Caco-2 (cell line): ENCODE data around the gene ASPG. TPM values are rescaled to one million over a fixed set of nuclear protein-coding genes. Genes with fewer than 3 reads are reported as not detected.

ENCODE experiments used
- BruUV-seq: library from RNA; stranded (reverse); fragments of 400-500 nt; replicated peaks from 2 replicates; lab custom pipeline; 2021; lab: Mats Ljungman, UMichigan
- CTCF ChIA-PET: fragments of 300-600 bp; sonication (Branson Sonifier 250); formaldehyde crosslinking; loops from one replicate; lab custom pipeline; 2022; ENCODE audit warnings: antibody characterized with exemption; lab: Charles Lee
- POLR2A ChIA-PET: fragments of 300-600 bp; sonication (Branson Sonifier 250); formaldehyde crosslinking; loops from one replicate; lab custom pipeline; 2022; ENCODE audit warnings: antibody characterized with exemption; lab: Charles Lee
- DNase-seq, 2 experiments: peaks; one replicate each; pipeline versions ENCODE4 v3.0.0 to v3.0.0-alpha.2; 2020 to 2022
- H3K27me3 ChIP-seq: replicated peaks from 2 replicates; pipeline ENCODE4 v1.6.0; 2011; ENCODE audit warnings: low read length; ENCODE audit not compliant: control insufficient read depth, insufficient read depth
- H3K36me3 ChIP-seq: 2 replicates; pipeline ENCODE4 v1.5.1; 2011; ENCODE audit warnings: low read length; ENCODE audit not compliant: control insufficient read depth, insufficient read depth
- H3K4me1 ChIP-seq: fragments of 250-450 bp; sonication (Bioruptor Pico); 2 replicates; pipeline ENCODE4 v1.5.1; 2020; ENCODE audit warnings: mild to moderate bottlenecking
- H3K4me3 ChIP-seq: 2 replicates; pipeline ENCODE4 v1.5.1; 2011; ENCODE audit warnings: low read depth, mild to moderate bottlenecking, control low read depth, low read length
- H3K9me3 ChIP-seq: fragments of 250-450 bp; sonication (Bioruptor Pico); 2 replicates; pipeline ENCODE4 v1.5.1; 2020; ENCODE audit warnings: mild to moderate bottlenecking, moderate library complexity
- H3K27ac Mint-ChIP-seq: one replicate; pipeline ENCODE4 v1.8.0; 2022; ENCODE audit warnings: mixed read lengths; ENCODE audit not compliant: unreplicated experiment
- H3K27me3 Mint-ChIP-seq: one replicate; pipeline ENCODE4 v1.8.0; 2022; ENCODE audit warnings: mixed read lengths; ENCODE audit not compliant: insufficient read depth, unreplicated experiment
- H3K36me3 Mint-ChIP-seq: one replicate; pipeline ENCODE4 v1.8.0; 2022; ENCODE audit warnings: mild to moderate bottlenecking, mixed read lengths; ENCODE audit not compliant: insufficient read depth, unreplicated experiment
- H3K4me1 Mint-ChIP-seq: one replicate; pipeline ENCODE4 v1.8.0; 2022; ENCODE audit warnings: low read depth, mixed read lengths; ENCODE audit not compliant: unreplicated experiment
- H3K4me3 Mint-ChIP-seq: one replicate; pipeline ENCODE4 v1.8.0; 2022; ENCODE audit warnings: mild to moderate bottlenecking, moderate library complexity, mixed read lengths; ENCODE audit not compliant: unreplicated experiment
- H3K9me3 Mint-ChIP-seq: one replicate; pipeline ENCODE4 v1.8.0; 2022; ENCODE audit warnings: mixed read lengths; ENCODE audit not compliant: unreplicated experiment
- intact Hi-C: fragments of 100-400 bp; cut with micrococcal nuclease; formaldehyde crosslinking; loops from one replicate; pipeline ENCODE4 v1.10.0; 2022; ENCODE audit not compliant: unreplicated experiment
- total RNA-seq: library from RNA; stranded (reverse); gene quantifications from 2 replicates; pipeline ENCODE4 v1.2.3, GENCODE V29; 2022
- TF ChIP-seq, protein P1 (sequence below), 2 experiments: fragments of 200-600 bp in 1 of 2; IDR thresholded peaks; 1 replicate in 1 of 2; 2 replicates in 1 of 2; pipeline versions ENCODE4 v1.5.1 to v1.8.0; 2011 to 2022; ENCODE audit warnings: antibody characterized with exemption in 1 of 2, control low read depth in 1 of 2, inconsistent platforms in 1 of 2, low read depth in 1 of 2, low read length in 1 of 2, mild to moderate bottlenecking in 1 of 2, moderate library complexity in 1 of 2; ENCODE audit not compliant: insufficient read depth in 1 of 2, severe bottlenecking in 1 of 2, unreplicated experiment in 1 of 2

Gene ASPG
- total RNA-seq, 1 experiment from 2014 or later: not detected

DNA sequence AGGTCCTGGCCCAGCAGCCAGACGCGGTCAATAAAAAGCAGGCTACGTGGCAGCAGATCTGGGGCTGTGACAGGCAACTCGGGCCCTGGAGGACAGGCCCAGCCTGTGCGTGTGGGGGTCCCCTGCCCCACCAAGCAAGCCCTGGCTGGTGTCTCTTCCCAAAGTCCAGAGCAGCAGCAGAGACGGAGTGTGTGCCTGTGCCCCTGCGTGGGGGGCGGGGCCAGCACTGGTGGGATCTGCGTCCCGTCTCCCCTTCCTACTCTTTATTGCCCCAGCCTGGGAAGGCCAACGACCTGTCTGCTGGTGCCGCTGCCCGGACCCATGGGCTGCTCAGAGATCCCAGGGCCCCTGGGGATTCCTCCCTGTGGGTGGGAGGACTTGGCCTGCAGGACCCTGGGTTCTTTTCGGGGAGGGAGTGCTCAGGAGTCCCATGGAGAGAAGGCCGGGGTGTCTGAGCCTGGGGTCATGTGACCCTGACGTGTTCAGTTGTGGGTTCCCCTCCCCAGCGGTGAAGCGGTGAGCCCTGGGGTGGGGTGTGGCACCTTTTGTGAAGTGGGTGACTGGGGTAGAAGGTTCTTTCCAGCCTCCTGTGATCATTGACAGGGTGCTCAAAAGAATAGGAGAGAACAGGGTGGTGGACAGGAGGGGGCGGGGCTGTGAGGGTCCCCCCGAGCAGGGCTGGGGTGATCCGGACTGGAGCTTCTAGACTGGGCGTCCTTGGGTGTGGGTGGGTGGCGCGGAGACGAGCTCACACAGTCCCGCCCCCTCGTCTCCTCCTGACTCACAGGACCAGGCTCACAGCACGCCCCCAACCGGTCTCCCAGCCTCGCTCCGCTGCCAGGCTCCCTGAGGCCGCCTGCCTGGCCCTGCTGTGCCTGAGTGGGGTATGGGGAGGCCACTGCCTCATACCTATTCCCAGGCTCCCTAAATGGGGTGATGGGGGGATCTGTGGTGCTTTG lies 22.4 kb downstream of the ASPG start:
- no peak overlapping the region for H3K4me3 ChIP-seq
- H3K4me1 ChIP-seq: no peaks in the 10 kb centered on the region
- no peaks in the 10 kb centered on the region for H3K9me3 Mint-ChIP-seq
- POLR2A ChIA-PET: no interaction called here
- H3K27ac Mint-ChIP-seq: no peak overlapping the region
- H3K27me3 Mint-ChIP-seq: no peaks in the 10 kb centered on the region
- H3K36me3 ChIP-seq: no peaks in the 10 kb centered on the region
- BruUV-seq: no TSS peak
- H3K27me3 ChIP-seq: no peaks in the 10 kb centered on the region
- intact Hi-C loops: no loop called here
- peaks cover 9% of the 10 kb centered on the region for H3K36me3 Mint-ChIP-seq
- TF ChIP-seq, protein P1, sequence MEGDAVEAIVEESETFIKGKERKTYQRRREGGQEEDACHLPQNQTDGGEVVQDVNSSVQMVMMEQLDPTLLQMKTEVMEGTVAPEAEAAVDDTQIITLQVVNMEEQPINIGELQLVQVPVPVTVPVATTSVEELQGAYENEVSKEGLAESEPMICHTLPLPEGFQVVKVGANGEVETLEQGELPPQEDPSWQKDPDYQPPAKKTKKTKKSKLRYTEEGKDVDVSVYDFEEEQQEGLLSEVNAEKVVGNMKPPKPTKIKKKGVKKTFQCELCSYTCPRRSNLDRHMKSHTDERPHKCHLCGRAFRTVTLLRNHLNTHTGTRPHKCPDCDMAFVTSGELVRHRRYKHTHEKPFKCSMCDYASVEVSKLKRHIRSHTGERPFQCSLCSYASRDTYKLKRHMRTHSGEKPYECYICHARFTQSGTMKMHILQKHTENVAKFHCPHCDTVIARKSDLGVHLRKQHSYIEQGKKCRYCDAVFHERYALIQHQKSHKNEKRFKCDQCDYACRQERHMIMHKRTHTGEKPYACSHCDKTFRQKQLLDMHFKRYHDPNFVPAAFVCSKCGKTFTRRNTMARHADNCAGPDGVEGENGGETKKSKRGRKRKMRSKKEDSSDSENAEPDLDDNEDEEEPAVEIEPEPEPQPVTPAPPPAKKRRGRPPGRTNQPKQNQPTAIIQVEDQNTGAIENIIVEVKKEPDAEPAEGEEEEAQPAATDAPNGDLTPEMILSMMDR (IDR thresholded peaks at IDR 0.05; ENCODE audit: insufficient read depth in 1 of 2, low read depth in 1 of 2, low read length in 1 of 2, severe bottlenecking in 1 of 2, unreplicated experiment in 1 of 2): no peak
- no peak overlapping the region for H3K4me3 Mint-ChIP-seq
- peak in 1 of 2 experiments; percentile 33 for DNase-seq
- H3K9me3 ChIP-seq: no peaks in the 10 kb centered on the region
- no peaks in the 10 kb centered on the region for H3K4me1 Mint-ChIP-seq
- CTCF ChIA-PET: no interaction called here

DNA sequence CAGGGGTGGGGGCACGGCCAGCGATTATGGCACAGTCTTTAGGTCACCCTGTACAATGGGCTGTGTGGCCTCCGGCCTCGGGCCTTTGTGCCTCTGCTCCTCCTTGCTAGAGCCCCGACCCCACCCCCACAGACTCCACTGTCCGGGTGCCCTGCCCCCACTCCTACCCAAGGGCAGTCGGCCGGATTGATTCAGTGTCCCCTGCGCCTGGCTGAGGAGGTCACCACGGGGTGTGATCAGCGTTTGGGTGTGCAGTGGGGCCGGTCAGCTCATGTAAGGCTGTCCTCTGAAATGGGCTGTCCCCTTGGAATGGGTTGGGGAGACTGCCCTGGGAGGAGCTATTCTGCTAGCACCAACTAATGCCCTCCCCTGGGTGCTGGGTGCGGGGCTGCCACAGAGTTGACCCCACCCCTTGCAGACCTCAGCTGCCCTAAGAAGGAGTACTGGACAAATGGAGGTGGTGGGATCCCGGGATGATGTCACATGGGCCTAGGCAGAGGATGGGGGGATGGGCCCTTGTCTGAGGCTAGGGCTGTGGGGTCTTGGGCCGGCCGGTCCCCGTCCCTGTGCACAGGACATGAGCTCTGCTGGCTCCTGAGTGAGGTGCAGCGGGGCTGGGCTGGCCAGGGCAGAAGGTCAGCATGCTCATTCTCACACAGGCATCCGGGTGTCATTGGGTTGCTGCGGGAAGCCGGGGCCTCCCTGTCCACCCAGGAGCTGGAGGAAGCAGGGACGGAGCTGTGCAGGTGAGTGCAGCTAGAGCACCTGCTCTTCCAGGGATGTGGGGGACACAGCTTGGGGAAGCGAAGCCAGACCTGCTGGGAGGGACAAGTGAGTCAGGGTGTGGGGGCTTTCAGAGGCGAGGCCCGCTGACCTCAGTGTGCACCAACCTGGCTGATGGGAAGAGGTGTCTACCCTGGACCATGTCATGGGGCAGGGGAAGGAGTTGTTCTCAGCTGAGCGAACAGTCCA lies 23.4 kb downstream of the ASPG start:
- no TSS peak for BruUV-seq
- intact Hi-C loops: no loop called here
- Histone ChIP-seq H3K27me3 (no peaks in the 10 kb centered on the region), H3K4me1 (no peaks in the 10 kb centered on the region), H3K36me3 (no peaks in the 10 kb centered on the region), H3K9me3 (no peaks in the 10 kb centered on the region), H3K4me3 (no peak overlapping the region)
- H3K4me3 Mint-ChIP-seq: no peak overlapping the region
- CTCF ChIA-PET: no interaction called here
- POLR2A ChIA-PET: no interaction called here
- no peak overlapping the region for H3K27ac Mint-ChIP-seq
- H3K27me3 Mint-ChIP-seq: no peaks in the 10 kb centered on the region
- peaks cover 9% of the 10 kb centered on the region for H3K36me3 Mint-ChIP-seq
- no peaks in the 10 kb centered on the region for H3K4me1 Mint-ChIP-seq
- DNase-seq: peak in 1 of 2 experiments; percentile 35
- TF ChIP-seq, protein P1 (IDR thresholded peaks at IDR 0.05; ENCODE audit: insufficient read depth in 1 of 2, low read depth in 1 of 2, low read length in 1 of 2, severe bottlenecking in 1 of 2, unreplicated experiment in 1 of 2): no peak
- no peaks in the 10 kb centered on the region for H3K9me3 Mint-ChIP-seq

DNA sequence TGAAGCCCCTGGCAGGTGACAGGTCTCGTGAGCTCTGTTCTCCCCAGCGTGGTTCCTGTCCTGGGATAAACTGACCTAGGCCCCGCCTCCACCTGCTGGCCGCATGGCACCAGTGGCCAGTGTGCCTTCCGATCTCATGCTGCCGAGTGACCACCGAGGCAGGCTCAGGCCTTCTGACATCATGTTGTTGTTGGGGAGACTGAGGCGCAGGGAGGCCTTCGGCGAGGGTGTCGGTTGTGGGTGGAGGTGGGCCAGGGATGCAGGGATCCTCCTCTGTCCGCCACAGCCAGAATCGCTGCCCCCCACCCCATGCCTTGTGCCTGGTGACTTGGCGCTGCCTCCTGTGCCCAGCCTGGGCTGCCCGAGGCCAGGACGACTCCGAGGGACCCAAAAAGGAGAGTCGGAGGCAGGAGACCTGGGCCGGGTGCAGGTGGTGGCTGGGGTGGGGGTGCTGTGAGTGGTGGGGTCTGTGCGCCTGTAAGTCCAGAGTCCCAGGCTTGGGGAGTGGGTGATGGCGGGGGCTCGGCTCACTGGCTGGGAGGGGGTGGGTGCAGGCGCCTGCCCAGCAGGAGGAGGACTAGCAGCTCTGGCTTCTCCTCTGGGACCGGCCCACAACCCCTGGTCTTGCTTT lies 24.3 kb downstream of the ASPG start:
- Mint-ChIP-seq H3K36me3 (peaks cover 9% of the 10 kb centered on the region), H3K4me1 (no peaks in the 10 kb centered on the region), H3K27ac (no peak overlapping the region), H3K4me3 (no peak overlapping the region), H3K9me3 (no peaks in the 10 kb centered on the region), H3K27me3 (no peaks in the 10 kb centered on the region)
- peak in 1 of 2 experiments; percentile 30 for DNase-seq
- POLR2A ChIA-PET: no interaction called here
- no peak overlapping the region for H3K4me3 ChIP-seq
- TF ChIP-seq, protein P1 (IDR thresholded peaks at IDR 0.05; ENCODE audit: insufficient read depth in 1 of 2, low read depth in 1 of 2, low read length in 1 of 2, severe bottlenecking in 1 of 2, unreplicated experiment in 1 of 2): no peak
- H3K36me3 ChIP-seq: no peaks in the 10 kb centered on the region
- CTCF ChIA-PET: no interaction called here
- H3K27me3 ChIP-seq: no peaks in the 10 kb centered on the region
- no peaks in the 10 kb centered on the region for H3K4me1 ChIP-seq
- H3K9me3 ChIP-seq: no peaks in the 10 kb centered on the region
- no TSS peak for BruUV-seq
- intact Hi-C loops: no loop called here
